Measurements from ENCODE around the gene PTX4. TPM values are rescaled to one million over a fixed set of nuclear protein-coding genes. Genes with fewer than 3 reads are reported as not detected.

Gene PTX4
- total and polyA plus RNA-seq, 2 donors (not counting 3 experiments of a cell fraction or from before 2014, with no cell fraction given), result 0.31 TPM; not detected in 1

DNA sequence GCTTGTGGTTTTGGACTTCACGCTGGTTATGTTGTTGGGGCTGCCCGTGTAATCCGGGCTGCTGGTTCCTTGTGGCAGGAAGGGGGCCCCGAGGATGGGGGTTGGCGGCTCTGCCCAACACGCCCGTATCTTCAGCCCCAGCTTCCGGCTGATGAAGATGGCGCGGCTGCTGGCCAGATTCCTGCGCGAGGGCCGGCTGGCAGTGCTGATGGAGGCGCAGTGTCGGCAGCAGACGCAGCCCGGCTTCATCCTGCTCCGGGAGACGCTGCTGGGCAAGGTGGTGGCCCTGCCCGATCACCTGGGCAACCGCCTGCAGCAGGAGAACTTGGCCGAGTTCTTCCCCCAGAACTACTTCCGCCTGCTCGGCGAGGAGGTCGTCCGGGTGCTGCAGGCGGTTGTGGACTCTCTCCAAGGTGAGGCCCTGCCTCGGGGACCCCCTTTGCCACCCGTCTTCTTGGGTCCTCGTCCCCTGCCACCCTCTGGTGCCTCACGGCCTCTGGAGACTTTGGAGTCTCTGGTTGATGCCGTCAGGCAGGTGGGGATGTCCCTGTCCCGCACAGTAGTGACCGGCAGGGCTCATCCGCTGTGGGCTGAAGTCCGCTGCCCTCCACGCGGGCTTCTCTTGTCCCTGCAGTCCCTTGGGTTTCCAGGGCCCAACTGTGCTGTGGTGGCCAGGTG is 6.6 kb upstream of the PTX4 start:
- H2AFZ ChIP-seq (ENCODE audit: low read depth, low read length), result no peak overlapping the region
- ChIA-PET CTCF (interaction anchor here (1.3 to 1.6 kb wide), 9 partner anchors 17 to 180 kb away, joined by 3 to 19 read pairs (median 4); partner anchors contain the start of gene TMEM204), POLR2A (no interaction called here)
- no peak for FAIRE-seq
- TF ChIP-seq JUN (IDR thresholded peaks at IDR 0.05; ENCODE audit: borderline replicate concordance, insufficient read depth, insufficient read length, low read depth) (no peak), POLR2AphosphoS5 (IDR thresholded peaks at IDR 0.05; ENCODE audit: insufficient read depth, low read depth, low read length) (no peak), FOS (IDR thresholded peaks at IDR 0.05; ENCODE audit: borderline replicate concordance, insufficient read depth, low read length) (no peak), GATA2 (IDR thresholded peaks at IDR 0.05; ENCODE audit: insufficient read depth, insufficient read length, low read depth, low read length) (no peak), POLR2A (IDR thresholded peaks at IDR 0.05; ENCODE audit: low read depth, low read length) (no peak), EZH2 (IDR thresholded peaks at IDR 0.05; ENCODE audit: borderline replicate concordance, low read depth, low read length, severe bottlenecking) (no peak), MYC (IDR thresholded peaks at IDR 0.05; ENCODE audit: low read depth, low read length) (no peak)
- TF ChIP-seq, protein P1, sequence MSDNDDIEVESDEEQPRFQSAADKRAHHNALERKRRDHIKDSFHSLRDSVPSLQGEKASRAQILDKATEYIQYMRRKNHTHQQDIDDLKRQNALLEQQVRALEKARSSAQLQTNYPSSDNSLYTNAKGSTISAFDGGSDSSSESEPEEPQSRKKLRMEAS (IDR thresholded peaks at IDR 0.05; ENCODE audit: insufficient read depth, insufficient read length), result no peak
- TF ChIP-seq, protein P2, sequence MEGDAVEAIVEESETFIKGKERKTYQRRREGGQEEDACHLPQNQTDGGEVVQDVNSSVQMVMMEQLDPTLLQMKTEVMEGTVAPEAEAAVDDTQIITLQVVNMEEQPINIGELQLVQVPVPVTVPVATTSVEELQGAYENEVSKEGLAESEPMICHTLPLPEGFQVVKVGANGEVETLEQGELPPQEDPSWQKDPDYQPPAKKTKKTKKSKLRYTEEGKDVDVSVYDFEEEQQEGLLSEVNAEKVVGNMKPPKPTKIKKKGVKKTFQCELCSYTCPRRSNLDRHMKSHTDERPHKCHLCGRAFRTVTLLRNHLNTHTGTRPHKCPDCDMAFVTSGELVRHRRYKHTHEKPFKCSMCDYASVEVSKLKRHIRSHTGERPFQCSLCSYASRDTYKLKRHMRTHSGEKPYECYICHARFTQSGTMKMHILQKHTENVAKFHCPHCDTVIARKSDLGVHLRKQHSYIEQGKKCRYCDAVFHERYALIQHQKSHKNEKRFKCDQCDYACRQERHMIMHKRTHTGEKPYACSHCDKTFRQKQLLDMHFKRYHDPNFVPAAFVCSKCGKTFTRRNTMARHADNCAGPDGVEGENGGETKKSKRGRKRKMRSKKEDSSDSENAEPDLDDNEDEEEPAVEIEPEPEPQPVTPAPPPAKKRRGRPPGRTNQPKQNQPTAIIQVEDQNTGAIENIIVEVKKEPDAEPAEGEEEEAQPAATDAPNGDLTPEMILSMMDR (IDR thresholded peaks at IDR 0.05; ENCODE audit: extremely low read depth in 1 of 2, insufficient read depth in 1 of 2, low read depth in 1 of 2, low read length in 2 of 2), result no peak
- no peak overlapping the region for H3K4me3 ChIP-seq (replicated peaks in 1 of 3; ENCODE audit: insufficient read depth in 1 of 3, low read depth in 1 of 3, low read length in 3 of 3)
- DNase-seq (ENCODE audit: low read depth, low spot score), result no peak
- H3K36me3 ChIP-seq (ENCODE audit: control insufficient read depth in 2 of 2, extremely low read depth in 1 of 2, insufficient read depth in 2 of 2, low read length in 2 of 2), result peaks cover 3 to 14% of the 10 kb centered on the region in 2 experiments
- peaks cover 15% of the 10 kb centered on the region for H3K4me1 ChIP-seq (ENCODE audit: control insufficient read depth, extremely low read depth, insufficient read depth, low read length)
- H3K27ac ChIP-seq (ENCODE audit: insufficient read depth, low read depth, low read length), result no peak overlapping the region
- no peak overlapping the region for H3K4me2 ChIP-seq (ENCODE audit: insufficient read depth, low read length)
- H3K9me1 ChIP-seq (replicated peaks; ENCODE audit: control insufficient read depth, extremely low read depth, insufficient read depth, low read length), result no peaks in the 10 kb centered on the region
- no peaks in the 10 kb centered on the region for H3K9me3 ChIP-seq (replicated peaks; ENCODE audit: control insufficient read depth, insufficient read depth, low read length)
- BruUV-seq (replicated peaks), result no TSS peak
- no peak overlapping the region for H3K9ac ChIP-seq (replicated peaks; ENCODE audit: extremely low read depth, insufficient read depth, low read length)
- no peaks in the 10 kb centered on the region for H3K27me3 ChIP-seq (ENCODE audit: control insufficient read depth in 2 of 2, insufficient read depth in 2 of 2, low read length in 2 of 2)
- H4K20me1 ChIP-seq (replicated peaks; ENCODE audit: control insufficient read depth, extremely low read depth, insufficient read depth, low read length), result no peaks in the 10 kb centered on the region
- dilution Hi-C loops (cut with MboI; ENCODE audit: extremely low pct_ligation_motif_present, low sequenced_read_pairs), result no loop called here
- H3K79me2 ChIP-seq (ENCODE audit: control insufficient read depth, insufficient read depth, low read length), result peaks cover 19% of the 10 kb centered on the region
- intact Hi-C loops (cut with micrococcal nuclease), result no loop called here

Data from endothelial cell of umbilical vein (primary cell).